Cardiac fibroblast (primary cell): ENCODE results near the gene LBHD2.

Experiments
- DNase-seq, 2 donors: peaks; one replicate each; pipeline versions ENCODE4 v3.0.0 to v3.0.0-alpha.2; 2010; ENCODE audit warnings: low read depth in 2 of 2
- H3K4me3 ChIP-seq, 2 donors: replicated peaks in 1 of 2; 1 replicate in 1 of 2; 2 replicates in 1 of 2; pipeline ENCODE4 v1.5.1; 2011; ENCODE audit warnings: low read depth in 2 of 2, low read length in 2 of 2, mild to moderate bottlenecking in 2 of 2, moderate library complexity in 1 of 2
- CTCF ChIP-seq: IDR thresholded peaks from one replicate; pipeline ENCODE4 v1.5.1; 2011; ENCODE audit warnings: low read depth, mild to moderate bottlenecking, low read length, inconsistent platforms

The LBHD2 gene

DNA sequence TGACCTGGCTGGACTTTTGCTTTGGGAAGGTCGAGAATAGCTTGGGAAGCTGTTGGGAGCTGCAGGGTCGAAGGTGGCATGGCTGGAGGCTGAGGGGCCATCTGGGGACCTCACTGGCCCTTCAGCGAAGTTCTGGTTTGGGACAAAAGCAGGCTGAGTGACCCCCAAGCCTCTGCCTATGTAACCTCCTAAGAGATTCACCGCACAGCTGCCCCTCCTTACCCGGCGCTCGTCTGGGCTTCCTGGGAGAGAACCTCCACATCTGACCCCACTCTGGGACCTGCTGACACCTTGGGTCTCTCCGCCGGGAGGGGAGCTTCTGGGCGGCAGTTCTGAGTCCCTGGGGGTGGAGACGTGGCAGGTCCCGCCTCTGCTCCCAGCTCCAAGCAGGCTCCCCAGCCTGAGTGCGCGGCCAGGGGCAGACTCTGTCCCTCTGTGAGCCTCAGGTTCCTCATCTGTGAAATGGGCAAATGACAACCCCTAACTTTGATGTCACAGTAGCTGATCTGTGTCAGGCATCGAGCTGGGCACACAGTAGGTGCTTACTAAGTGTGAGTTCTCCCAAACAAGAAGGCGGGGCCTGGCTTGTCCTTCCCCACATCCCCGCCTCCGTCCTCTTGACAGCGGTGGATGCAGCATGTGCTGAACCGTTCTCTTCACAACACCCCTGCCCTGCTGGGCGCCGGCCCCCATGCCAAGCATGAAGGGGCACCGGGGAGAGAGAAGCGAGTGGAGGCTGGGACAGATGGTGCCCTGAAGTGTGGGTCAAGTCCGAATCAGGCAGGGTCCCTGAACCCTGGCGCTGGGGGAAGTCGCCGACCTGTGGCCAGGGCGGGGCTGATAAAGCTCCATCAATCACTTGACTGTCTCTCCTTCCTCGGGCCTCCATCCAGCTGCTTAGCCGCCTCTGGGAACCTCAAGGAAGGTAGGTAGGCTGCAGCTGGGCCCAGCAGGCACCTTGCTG is 14.3 kb downstream of the LBHD2 start:
- no peak overlapping the region for H3K4me3 ChIP-seq
- no peak for TF ChIP-seq CTCF
- no peak for DNase-seq

DNA sequence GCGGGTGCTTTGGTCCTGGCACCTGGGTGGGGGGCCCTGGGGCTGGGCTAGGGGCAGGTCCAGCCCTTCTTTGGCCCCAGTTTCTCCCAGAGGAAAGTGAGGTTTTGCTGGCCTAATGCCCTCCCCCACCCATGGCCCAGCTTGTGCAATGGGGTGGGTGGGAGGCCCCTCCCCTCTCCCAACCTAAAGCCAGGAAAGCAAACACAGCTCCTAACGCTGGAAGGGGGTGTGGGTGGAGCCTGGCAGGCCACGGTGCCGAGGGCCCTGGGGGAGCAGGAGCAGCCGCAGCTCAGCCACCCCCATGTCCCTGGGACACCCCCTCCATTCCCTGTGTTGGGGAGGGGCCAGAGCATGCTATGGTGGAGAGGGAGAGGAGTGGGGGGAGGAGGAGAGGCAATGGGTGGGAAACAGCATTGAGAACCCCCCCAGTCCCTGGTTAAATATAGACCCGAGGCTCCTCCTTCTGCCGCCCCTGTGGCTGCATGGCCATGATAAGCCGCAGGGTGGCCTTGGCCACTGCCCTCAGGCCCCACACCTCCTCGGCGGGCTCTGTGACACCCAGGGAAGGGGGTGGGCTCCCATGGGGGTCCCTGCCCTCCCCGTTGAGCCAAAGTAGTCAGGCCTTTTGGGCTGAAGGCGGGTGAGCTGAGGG is 15.2 kb downstream of the LBHD2 start:
- no peak for TF ChIP-seq CTCF
- H3K4me3 ChIP-seq: no peak overlapping the region
- no peak for DNase-seq

DNA sequence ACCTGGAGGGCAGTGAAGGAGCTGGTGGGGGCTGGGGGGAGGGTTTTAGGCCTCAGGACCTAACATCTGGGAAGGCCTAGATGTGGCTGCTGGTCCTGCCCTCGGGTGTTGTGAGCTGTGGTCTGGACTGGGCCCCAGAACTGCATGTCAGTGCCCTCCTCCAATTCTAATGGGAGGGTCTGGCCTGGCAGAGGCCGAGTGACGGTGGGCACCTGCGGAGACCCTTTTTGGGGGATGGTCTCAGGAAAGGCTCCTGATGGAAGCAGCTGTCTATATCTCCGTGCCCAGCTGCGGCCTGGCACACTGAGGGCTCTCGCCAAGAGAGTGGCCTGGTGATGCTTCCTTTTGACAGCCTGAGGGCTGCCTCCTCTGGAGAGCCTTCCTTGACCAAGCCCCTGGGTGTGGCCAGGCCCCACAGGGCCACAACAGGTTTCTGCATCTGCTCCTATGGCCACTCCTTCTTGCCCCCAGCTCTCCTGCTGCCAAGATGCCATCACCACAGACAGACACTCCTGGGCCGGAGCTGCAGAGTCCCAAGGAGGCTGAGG is 15.8 kb downstream of the LBHD2 start:
- H3K4me3 ChIP-seq: no peak overlapping the region
- no peak for TF ChIP-seq CTCF
- DNase-seq: no peak

GRCh38 chr14:103100281-103101121 is 16.5 kb downstream of the LBHD2 start:
- TF ChIP-seq CTCF: no peak
- DNase-seq: no peak
- no peak overlapping the region for H3K4me3 ChIP-seq

- H3K4me3 ChIP-seq: no peak overlapping the region
- no peak for TF ChIP-seq CTCF
- DNase-seq: no peak
Observed at GRCh38 chr14:103101257-103101962, 17.4 kb downstream of the LBHD2 start.
